ENCODE results near the gene NAT16. TPM values are rescaled to one million over a fixed set of nuclear protein-coding genes. Genes with fewer than 3 reads are reported as not detected.

NAT16 gene
- total and polyA plus RNA-seq, 2 of the 13 experiments (the other 11 are each of a cell fraction or from before 2014, with no cell fraction given) = 0.04 TPM; not detected in 1

DNA sequence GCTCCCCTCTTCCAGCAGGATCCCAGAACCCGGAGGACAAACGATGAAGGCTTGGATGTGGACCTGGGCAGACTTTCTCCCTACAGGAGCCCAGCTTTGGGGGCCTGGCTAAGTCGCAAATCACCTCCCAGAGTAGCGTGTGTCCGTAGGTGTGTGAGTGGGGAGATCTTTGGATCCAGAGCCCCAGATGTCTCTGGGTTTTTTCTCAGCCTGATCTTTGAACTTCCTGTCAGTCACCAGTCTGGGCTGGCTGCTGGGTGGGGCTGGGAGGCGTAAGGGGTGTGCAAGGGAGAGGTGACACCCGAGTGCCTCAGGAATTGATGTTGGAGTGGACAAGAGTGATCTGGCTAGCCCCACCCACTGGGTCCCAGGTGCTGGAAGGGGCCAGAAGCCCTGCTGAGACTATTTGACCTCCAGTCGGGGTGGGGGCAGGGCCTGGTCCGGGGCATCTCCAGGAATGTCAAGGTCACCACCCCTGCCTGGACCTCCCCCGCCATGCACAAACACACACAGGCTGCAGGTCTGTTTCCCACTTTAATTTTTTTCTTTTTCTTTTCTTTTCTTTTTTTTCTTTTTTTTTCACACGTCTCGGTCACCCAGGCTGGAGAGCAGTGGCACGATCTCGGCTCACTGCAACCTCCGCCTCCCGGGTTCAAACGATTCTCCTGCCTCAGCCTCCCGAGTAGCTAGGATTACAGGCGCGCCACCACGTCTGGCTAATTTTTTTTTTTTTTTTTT lies 20.9 kb upstream of the NAT16 start, which contains the start of gene MOGAT3 (continued):
- TF ChIP-seq, protein P1, sequence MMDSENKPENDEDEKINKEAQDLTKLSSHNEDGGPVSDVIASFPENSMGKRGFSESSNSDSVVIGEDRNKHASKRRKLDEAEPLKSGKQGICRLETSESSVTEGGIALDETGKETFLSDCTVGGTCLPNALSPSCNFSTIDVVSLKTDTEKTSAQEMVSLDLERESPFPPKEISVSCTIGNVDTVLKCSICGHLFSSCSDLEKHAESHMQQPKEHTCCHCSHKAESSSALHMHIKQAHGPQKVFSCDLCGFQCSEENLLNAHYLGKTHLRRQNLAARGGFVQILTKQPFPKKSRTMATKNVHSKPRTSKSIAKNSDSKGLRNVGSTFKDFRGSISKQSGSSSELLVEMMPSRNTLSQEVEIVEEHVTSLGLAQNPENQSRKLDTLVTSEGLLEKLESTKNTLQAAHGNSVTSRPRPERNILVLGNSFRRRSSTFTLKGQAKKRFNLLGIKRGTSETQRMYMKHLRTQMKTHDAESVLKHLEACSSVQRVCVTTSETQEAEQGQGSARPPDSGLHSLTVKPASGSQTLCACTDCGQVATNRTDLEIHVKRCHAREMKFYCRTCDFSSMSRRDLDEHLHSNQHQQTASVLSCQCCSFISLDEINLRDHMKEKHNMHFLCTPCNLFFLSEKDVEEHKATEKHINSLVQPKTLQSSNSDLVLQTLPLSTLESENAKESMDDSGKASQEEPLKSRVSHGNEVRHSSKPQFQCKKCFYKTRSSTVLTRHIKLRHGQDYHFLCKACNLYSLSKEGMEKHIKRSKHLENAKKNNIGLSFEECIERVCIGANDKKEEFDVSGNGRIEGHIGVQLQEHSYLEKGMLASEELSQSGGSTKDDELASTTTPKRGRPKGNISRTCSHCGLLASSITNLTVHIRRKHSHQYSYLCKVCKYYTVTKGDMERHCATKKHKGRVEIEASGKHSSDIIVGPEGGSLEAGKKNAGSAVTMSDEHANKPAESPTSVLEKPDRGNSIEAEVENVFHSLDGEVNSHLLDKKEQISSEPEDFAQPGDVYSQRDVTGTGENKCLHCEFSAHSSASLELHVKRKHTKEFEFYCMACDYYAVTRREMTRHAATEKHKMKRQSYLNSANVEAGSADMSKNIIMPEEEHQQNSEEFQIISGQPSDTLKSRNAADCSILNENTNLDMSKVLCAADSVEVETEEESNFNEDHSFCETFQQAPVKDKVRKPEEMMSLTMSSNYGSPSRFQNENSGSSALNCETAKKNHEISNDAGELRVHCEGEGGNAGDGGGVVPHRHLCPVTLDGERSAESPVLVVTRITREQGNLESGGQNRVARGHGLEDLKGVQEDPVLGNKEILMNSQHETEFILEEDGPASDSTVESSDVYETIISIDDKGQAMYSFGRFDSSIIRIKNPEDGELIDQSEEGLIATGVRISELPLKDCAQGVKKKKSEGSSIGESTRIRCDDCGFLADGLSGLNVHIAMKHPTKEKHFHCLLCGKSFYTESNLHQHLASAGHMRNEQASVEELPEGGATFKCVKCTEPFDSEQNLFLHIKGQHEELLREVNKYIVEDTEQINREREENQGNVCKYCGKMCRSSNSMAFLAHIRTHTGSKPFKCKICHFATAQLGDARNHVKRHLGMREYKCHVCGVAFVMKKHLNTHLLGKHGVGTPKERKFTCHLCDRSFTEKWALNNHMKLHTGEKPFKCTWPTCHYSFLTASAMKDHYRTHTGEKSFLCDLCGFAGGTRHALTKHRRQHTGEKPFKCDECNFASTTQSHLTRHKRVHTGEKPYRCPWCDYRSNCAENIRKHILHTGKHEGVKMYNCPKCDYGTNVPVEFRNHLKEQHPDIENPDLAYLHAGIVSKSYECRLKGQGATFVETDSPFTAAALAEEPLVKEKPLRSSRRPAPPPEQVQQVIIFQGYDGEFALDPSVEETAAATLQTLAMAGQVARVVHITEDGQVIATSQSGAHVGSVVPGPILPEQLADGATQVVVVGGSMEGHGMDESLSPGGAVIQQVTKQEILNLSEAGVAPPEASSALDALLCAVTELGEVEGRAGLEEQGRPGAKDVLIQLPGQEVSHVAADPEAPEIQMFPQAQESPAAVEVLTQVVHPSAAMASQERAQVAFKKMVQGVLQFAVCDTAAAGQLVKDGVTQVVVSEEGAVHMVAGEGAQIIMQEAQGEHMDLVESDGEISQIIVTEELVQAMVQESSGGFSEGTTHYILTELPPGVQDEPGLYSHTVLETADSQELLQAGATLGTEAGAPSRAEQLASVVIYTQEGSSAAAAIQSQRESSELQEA (CRISPR knock-in tag; IDR thresholded peaks at IDR 0.05; ENCODE audit: not compliant biosample characterization) = no peak
- TF ChIP-seq FIP1L1 (IDR thresholded peaks at IDR 0.05; ENCODE audit: borderline replicate concordance, insufficient read depth, low read depth, low read length) (no peak), ZNF350 (CRISPR knock-in tag; IDR thresholded peaks at IDR 0.05; ENCODE audit: borderline replicate concordance, low read depth) (peak; percentile 87), ZZZ3 (CRISPR knock-in tag; IDR thresholded peaks at IDR 0.05; ENCODE audit: borderline replicate concordance) (peak; percentile 19; the same call in 1 of the 2 replicates), SMAD9 (CRISPR knock-in tag; IDR thresholded peaks at IDR 0.05) (no peak), ZNF749 (CRISPR knock-in tag; IDR thresholded peaks at IDR 0.05; ENCODE audit: borderline replicate concordance) (no peak), PHF5A (CRISPR knock-in tag; IDR thresholded peaks at IDR 0.05; ENCODE audit: low read depth, unreplicated experiment) (no peak), ZNF235 (CRISPR knock-in tag; IDR thresholded peaks at IDR 0.05; ENCODE audit: borderline replicate concordance) (no peak), ZNF232 (CRISPR knock-in tag; IDR thresholded peaks at IDR 0.05; ENCODE audit: borderline replicate concordance) (no peak)
- TF ChIP-seq, protein P2, sequence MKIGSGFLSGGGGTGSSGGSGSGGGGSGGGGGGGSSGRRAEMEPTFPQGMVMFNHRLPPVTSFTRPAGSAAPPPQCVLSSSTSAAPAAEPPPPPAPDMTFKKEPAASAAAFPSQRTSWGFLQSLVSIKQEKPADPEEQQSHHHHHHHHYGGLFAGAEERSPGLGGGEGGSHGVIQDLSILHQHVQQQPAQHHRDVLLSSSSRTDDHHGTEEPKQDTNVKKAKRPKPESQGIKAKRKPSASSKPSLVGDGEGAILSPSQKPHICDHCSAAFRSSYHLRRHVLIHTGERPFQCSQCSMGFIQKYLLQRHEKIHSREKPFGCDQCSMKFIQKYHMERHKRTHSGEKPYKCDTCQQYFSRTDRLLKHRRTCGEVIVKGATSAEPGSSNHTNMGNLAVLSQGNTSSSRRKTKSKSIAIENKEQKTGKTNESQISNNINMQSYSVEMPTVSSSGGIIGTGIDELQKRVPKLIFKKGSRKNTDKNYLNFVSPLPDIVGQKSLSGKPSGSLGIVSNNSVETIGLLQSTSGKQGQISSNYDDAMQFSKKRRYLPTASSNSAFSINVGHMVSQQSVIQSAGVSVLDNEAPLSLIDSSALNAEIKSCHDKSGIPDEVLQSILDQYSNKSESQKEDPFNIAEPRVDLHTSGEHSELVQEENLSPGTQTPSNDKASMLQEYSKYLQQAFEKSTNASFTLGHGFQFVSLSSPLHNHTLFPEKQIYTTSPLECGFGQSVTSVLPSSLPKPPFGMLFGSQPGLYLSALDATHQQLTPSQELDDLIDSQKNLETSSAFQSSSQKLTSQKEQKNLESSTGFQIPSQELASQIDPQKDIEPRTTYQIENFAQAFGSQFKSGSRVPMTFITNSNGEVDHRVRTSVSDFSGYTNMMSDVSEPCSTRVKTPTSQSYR (CRISPR knock-in tag; IDR thresholded peaks at IDR 0.05; ENCODE audit: borderline replicate concordance) = peak; percentile 99
- TF ChIP-seq, protein P3, sequence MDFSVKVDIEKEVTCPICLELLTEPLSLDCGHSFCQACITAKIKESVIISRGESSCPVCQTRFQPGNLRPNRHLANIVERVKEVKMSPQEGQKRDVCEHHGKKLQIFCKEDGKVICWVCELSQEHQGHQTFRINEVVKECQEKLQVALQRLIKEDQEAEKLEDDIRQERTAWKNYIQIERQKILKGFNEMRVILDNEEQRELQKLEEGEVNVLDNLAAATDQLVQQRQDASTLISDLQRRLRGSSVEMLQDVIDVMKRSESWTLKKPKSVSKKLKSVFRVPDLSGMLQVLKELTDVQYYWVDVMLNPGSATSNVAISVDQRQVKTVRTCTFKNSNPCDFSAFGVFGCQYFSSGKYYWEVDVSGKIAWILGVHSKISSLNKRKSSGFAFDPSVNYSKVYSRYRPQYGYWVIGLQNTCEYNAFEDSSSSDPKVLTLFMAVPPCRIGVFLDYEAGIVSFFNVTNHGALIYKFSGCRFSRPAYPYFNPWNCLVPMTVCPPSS (IDR thresholded peaks at IDR 0.05) = no peak
- TF ChIP-seq, protein P4, sequence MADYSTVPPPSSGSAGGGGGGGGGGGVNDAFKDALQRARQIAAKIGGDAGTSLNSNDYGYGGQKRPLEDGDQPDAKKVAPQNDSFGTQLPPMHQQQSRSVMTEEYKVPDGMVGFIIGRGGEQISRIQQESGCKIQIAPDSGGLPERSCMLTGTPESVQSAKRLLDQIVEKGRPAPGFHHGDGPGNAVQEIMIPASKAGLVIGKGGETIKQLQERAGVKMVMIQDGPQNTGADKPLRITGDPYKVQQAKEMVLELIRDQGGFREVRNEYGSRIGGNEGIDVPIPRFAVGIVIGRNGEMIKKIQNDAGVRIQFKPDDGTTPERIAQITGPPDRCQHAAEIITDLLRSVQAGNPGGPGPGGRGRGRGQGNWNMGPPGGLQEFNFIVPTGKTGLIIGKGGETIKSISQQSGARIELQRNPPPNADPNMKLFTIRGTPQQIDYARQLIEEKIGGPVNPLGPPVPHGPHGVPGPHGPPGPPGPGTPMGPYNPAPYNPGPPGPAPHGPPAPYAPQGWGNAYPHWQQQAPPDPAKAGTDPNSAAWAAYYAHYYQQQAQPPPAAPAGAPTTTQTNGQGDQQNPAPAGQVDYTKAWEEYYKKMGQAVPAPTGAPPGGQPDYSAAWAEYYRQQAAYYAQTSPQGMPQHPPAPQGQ (CRISPR knock-in tag; IDR thresholded peaks at IDR 0.05; ENCODE audit: borderline replicate concordance) = no peak
